ENCODE results near the gene COX19. TPM values are rescaled to one million over a fixed set of nuclear protein-coding genes. Genes with fewer than 3 reads are reported as not detected.
"Not testable (repeated sequence)": the region's sequence is repeated elsewhere in the genome, so short reads cannot be mapped to it uniquely, and the experiment has no call there.

Gene COX19
- total and polyA plus RNA-seq, 10 donors, result 7.1 to 29.1 (median 15.2) TPM

DNA sequence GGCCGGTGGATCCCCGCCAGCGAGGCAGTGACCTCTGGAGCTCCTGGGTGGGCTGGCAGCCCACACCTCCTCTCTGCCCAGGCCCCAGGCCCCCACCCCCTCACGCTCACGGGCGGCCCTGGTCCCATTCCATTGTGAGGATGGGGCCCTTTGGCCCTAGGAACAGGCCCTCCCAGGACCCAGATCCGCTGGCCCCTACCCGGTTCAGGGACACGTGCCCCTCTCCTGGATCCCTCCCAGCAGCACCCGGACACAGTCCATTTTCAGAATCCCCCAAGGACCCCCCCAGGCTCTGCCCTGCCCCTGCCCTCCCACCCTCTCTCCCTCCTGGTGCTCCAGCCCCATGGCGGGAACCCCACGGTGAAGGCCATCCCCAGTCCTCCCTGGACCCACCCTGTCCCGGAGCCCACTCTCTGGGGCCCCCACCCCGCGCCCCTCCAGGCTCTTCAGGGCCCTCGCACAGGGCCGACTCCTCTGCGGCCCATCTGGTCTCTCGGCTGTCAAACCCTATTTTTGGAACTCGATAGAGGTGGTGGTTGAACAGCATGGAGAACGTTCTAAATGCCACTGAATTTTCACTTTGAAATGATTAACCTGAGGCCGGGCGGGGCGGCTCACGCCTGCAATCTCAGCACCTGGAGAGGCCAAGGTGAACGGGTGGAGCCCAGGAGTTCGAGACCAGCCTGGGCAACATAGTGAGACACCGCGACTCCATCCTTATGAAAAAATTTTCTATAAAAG lies 28.9 kb downstream of the COX19 start:
- peaks cover 0 to 21% (median 10%) of the 10 kb centered on the region in 6 donors for H3K4me1 ChIP-seq
- DNase-seq, result peak; percentile 70
- no peak overlapping the region for H3K27ac ChIP-seq
- H3K36me3 ChIP-seq, result peaks cover 0 to 12% (median 0%) of the 10 kb centered on the region in 6 donors
- H3K9me3 ChIP-seq, result no peaks in the 10 kb centered on the region
- no peak for TF ChIP-seq POLR2AphosphoS5 (IDR thresholded peaks at IDR 0.05)
- TF ChIP-seq, protein P1, sequence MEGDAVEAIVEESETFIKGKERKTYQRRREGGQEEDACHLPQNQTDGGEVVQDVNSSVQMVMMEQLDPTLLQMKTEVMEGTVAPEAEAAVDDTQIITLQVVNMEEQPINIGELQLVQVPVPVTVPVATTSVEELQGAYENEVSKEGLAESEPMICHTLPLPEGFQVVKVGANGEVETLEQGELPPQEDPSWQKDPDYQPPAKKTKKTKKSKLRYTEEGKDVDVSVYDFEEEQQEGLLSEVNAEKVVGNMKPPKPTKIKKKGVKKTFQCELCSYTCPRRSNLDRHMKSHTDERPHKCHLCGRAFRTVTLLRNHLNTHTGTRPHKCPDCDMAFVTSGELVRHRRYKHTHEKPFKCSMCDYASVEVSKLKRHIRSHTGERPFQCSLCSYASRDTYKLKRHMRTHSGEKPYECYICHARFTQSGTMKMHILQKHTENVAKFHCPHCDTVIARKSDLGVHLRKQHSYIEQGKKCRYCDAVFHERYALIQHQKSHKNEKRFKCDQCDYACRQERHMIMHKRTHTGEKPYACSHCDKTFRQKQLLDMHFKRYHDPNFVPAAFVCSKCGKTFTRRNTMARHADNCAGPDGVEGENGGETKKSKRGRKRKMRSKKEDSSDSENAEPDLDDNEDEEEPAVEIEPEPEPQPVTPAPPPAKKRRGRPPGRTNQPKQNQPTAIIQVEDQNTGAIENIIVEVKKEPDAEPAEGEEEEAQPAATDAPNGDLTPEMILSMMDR (IDR thresholded peaks at IDR 0.05 in 8 of 11, conservative IDR thresholded peaks at IDR 0.05 in 3 of 11), result no peak
- TF ChIP-seq POLR2A (IDR thresholded peaks at IDR 0.05), result no peak
- WGBS, 5 donors, result 84 to 89% (median 86%) methylated on average over 28 to 29 of the region's 29 CpGs
- peaks cover 0 to 8% (median 0%) of the 10 kb centered on the region in 7 donors for H3K27me3 ChIP-seq (replicated peaks in 1 of 7)
- H3K4me3 ChIP-seq, result no peak overlapping the region
- intact Hi-C loops (cut with DNase I; ENCODE audit: low total_unique reads), result no loop called here

DNA sequence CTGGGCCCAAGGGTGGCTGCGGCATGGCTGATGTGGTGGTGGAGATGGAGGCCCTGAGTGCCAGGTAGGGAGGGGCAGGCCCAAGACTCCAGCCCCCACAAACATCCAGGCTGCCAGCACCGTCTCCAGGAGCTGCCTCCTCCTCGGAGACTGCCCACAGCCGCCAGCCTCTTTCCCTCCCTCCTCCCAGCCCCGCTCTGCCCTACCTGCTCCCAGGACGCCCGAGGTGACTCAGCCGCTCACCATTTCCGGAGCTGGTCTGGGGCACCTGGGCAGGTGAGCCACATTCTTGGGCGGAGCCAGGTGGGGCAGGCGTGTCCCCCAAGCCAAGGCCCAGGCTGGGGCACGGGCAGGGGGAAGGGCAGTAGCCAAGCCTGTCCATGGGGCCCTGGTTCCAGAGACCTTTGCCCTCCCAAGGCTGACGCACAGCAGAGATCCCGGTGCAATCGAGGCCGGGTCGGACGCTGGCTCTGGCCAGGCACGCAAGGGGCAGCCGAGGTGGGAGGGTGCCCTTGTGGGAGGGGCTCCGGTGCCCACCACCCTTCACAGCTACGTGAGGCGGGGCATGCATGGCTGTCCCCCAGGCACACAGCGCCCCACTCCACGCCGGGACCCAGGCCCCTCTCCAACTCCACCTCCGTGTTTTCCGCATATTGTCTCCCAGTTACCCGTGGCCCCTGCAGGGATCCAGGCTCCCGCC lies 29.6 kb downstream of the COX19 start:
- H3K4me3 ChIP-seq, result no peak overlapping the region
- peaks cover 0 to 8% (median 0%) of the 10 kb centered on the region in 7 donors for H3K27me3 ChIP-seq (replicated peaks in 1 of 7)
- WGBS, 5 donors, result 82 to 92% (median 89%) methylated on average over 18 to 30 of the region's 30 CpGs
- intact Hi-C loops (cut with DNase I; ENCODE audit: low total_unique reads), result no loop called here
- H3K9me3 ChIP-seq, result peaks cover 0 to 4% (median 0%) of the 10 kb centered on the region in 8 donors
- H3K4me1 ChIP-seq, result peaks cover 0 to 20% (median 8%) of the 10 kb centered on the region in 6 donors
- peaks cover 0 to 12% (median 0%) of the 10 kb centered on the region in 6 donors for H3K36me3 ChIP-seq
- H3K27ac ChIP-seq, result no peak overlapping the region
- no peak for TF ChIP-seq POLR2AphosphoS5 (IDR thresholded peaks at IDR 0.05)
- TF ChIP-seq, protein P1 (IDR thresholded peaks at IDR 0.05 in 8 of 11, conservative IDR thresholded peaks at IDR 0.05 in 3 of 11), result no peak
- no peak for TF ChIP-seq POLR2A (IDR thresholded peaks at IDR 0.05)
- peak; percentile 74 for DNase-seq

DNA sequence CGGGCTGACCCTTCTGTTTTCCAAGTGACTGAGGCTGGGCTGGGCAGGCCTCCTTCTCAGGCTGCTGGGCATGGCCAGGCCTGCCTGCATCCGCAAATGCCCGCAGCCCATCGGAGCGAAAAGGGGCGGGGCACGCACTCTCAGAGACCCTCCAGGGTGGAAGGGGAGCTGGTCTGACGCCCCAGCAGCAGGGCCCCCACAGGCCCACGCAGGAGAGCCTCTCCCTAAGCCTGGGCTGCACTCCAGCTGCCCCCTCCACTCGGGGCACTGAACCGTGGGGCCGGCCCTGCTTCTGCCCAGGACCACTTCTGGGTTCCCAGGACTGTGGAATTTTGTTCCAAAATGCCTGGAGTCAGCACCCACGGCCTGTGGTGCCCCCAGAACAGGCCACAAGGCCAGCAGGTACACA lies 30.2 kb downstream of the COX19 start:
- peak; percentile 64 for DNase-seq
- Histone ChIP-seq H3K27me3 (replicated peaks in 1 of 7) (peaks cover 0 to 8% (median 0%) of the 10 kb centered on the region in 7 donors), H3K9me3 (peaks cover 0 to 8% (median 0%) of the 10 kb centered on the region in 8 donors), H3K27ac (no peak overlapping the region), H3K4me3 (no peak overlapping the region), H3K36me3 (peaks cover 0 to 12% (median 0%) of the 10 kb centered on the region in 6 donors), H3K4me1 (peaks cover 0 to 15% (median 5%) of the 10 kb centered on the region in 6 donors)
- intact Hi-C loops (cut with DNase I; ENCODE audit: low total_unique reads), result no loop called here
- 86 to 100% (median 92%) methylated on average over 4 to 13 of the region's 13 CpGs for whole genome bisulfite sequencing, 5 donors
- TF ChIP-seq, protein P1 (IDR thresholded peaks at IDR 0.05 in 8 of 11, conservative IDR thresholded peaks at IDR 0.05 in 3 of 11), result no peak
- TF ChIP-seq POLR2A (IDR thresholded peaks at IDR 0.05) (no peak), POLR2AphosphoS5 (IDR thresholded peaks at IDR 0.05) (no peak)

DNA sequence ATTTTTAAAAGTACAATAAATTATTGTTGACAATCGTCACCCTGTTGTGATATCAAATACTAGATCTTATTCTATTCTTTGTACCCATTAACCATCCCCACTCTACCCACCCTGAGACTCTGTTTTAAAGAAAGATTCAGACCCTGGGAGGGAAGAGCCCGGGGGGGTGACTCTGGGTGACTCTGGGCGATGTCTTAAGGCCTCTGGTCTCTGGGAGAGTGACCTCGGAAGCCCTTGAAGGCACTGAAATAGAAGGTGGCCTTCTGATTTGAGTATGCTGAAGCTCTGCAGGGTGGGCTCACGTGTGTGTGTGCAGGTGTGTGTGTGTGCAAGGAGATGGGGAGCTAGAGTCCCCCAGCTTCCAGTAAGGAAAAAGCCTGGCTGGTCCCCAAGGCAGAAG lies 30.6 kb downstream of the COX19 start:
- no peak for DNase-seq
- Histone ChIP-seq H3K4me1 (peaks cover 0 to 11% (median 3%) of the 10 kb centered on the region in 6 donors), H3K9me3 (peaks cover 0 to 11% (median 0%) of the 10 kb centered on the region in 8 donors), H3K4me3 (no peak overlapping the region), H3K27ac (no peak overlapping the region), H3K27me3 (replicated peaks in 1 of 7) (peaks cover 0 to 4% (median 0%) of the 10 kb centered on the region in 7 donors), H3K36me3 (peaks cover 0 to 10% (median 0%) of the 10 kb centered on the region in 6 donors)
- WGBS, 5 donors, result 80 to 93% (median 89%) methylated on average over 5 of the region's 5 CpGs
- intact Hi-C loops (cut with DNase I; ENCODE audit: low total_unique reads), result no loop called here
- no peak for TF ChIP-seq POLR2A (IDR thresholded peaks at IDR 0.05)

DNA sequence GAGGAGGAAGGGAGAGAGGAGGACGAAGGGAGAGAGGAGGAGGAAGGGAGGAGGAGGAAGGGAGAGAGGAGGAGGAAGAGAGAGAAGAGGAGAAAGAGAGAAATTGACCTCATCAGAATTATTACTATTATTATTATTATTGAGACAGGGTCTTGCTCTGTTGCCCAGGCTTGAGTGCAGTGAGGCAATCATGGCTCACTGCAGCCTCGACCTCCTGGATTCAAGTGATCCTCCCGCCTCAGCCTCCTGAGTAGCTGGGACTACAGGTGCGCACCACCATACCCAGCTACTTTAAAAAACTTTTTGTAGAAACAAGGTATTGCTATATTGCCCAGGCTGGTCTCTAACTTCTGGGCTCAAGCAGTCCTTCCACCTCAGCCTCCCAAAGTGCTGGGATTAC lies 31.6 kb downstream of the COX19 start:
- H3K4me1 ChIP-seq; intact Hi-C loops (cut with DNase I; ENCODE audit: low total_unique reads); H3K27ac ChIP-seq; H3K36me3 ChIP-seq; H3K27me3 ChIP-seq (replicated peaks in 1 of 7); H3K4me3 ChIP-seq; DNase-seq: not testable (repeated sequence)
- peaks cover 0 to 11% (median 0%) of the 10 kb centered on the region in 8 donors for H3K9me3 ChIP-seq
- 73 to 92% (median 84%) methylated on average over 4 of the region's 4 CpGs for WGBS, 5 donors

All from spleen (tissue), 11 donors.